HEK293T (cell line): ENCODE measurements around the gene MRPS27.

Experiments
- CTCF ChIA-PET: fragments of 350-600 bp; formaldehyde crosslinking; extraction: SDS; loops from one replicate; lab custom pipeline; 2021; ENCODE audit warnings: antibody characterized with exemption, inconsistent platforms; lab: Yijun Ruan, JAX
- POLR2A ChIA-PET: fragments of 350-600 bp; formaldehyde crosslinking; extraction: SDS; loops from one replicate; lab custom pipeline; 2020; ENCODE audit warnings: antibody characterized with exemption, inconsistent platforms; lab: Yijun Ruan, JAX
- DNase-seq: peaks from one replicate; pipeline ENCODE4 v3.0.0; 2012; ENCODE audit warnings: mixed read lengths; ENCODE audit errors: extremely low spot score
- ARNT ChIP-seq: fragments of 450-650 bp; IDR thresholded peaks from 2 replicates; pipeline ENCODE4 v1.6.1; 2017; ENCODE audit warnings: mild to moderate bottlenecking
- BHLHE40 ChIP-seq: fragments of 450-650 bp; IDR thresholded peaks from 2 replicates; pipeline ENCODE4 v1.6.1; 2016; ENCODE audit warnings: mild to moderate bottlenecking, moderate library complexity, borderline replicate concordance
- CTBP1 ChIP-seq: fragments of 450-650 bp; IDR thresholded peaks from 2 replicates; pipeline ENCODE4 v1.6.1; 2016; ENCODE audit warnings: borderline replicate concordance
- ELF4 ChIP-seq: fragments of 450-650 bp; IDR thresholded peaks from 2 replicates; pipeline ENCODE4 v1.6.1; 2017; ENCODE audit warnings: antibody characterized with exemption
- FOXA1 ChIP-seq: fragments of 450-650 bp; IDR thresholded peaks from 2 replicates; pipeline ENCODE4 v1.6.1; 2016; ENCODE audit warnings: mild to moderate bottlenecking
- FOXK2 ChIP-seq: fragments of 450-650 bp; IDR thresholded peaks from 2 replicates; pipeline ENCODE4 v1.6.1; 2016; ENCODE audit warnings: mild to moderate bottlenecking
- FOXM1 ChIP-seq: fragments of 450-650 bp; IDR thresholded peaks from 2 replicates; pipeline ENCODE4 v1.6.1; 2017; ENCODE audit warnings: mild to moderate bottlenecking, borderline replicate concordance
- HDGF ChIP-seq: fragments of 450-650 bp; IDR thresholded peaks from 2 replicates; pipeline ENCODE4 v1.6.1; 2017; ENCODE audit warnings: antibody characterized with exemption, borderline replicate concordance
- L3MBTL2 ChIP-seq: fragments of 450-650 bp; conservative IDR thresholded peaks from 2 replicates; pipeline ENCODE4 v1.6.1; 2016; ENCODE audit warnings: mild to moderate bottlenecking
- LEF1 ChIP-seq: fragments of 450-650 bp; IDR thresholded peaks from 2 replicates; pipeline ENCODE4 v1.6.1; 2017; ENCODE audit warnings: mild to moderate bottlenecking, borderline replicate concordance
- NFRKB ChIP-seq: fragments of 450-650 bp; IDR thresholded peaks from 2 replicates; pipeline ENCODE4 v1.6.1; 2016; ENCODE audit warnings: mild to moderate bottlenecking, moderate library complexity
- SP1 ChIP-seq: fragments of 450-650 bp; IDR thresholded peaks from 2 replicates; pipeline ENCODE4 v1.6.1; 2017
- SUZ12 ChIP-seq: fragments of 450-650 bp; IDR thresholded peaks from 2 replicates; pipeline ENCODE4 v1.6.1; 2016; ENCODE audit warnings: mild to moderate bottlenecking
- TARDBP ChIP-seq: fragments of 450-650 bp; IDR thresholded peaks from 2 replicates; pipeline ENCODE4 v1.6.1; 2016
- ZNF384 ChIP-seq: fragments of 450-650 bp; IDR thresholded peaks from 2 replicates; pipeline ENCODE4 v1.6.1; 2016
- TF ChIP-seq, protein P1 (sequence below): fragments of 450-650 bp; IDR thresholded peaks from 2 replicates; pipeline ENCODE4 v1.6.1; 2016

MRPS27 gene

GRCh38 chr5:72203251-72203845 is 116.7 kb downstream of the MRPS27 start:
- DNase-seq, result no peak
- ChIA-PET CTCF (no interaction called here), POLR2A (no interaction called here)
- TF ChIP-seq LEF1, result no peak
- no peak for TF ChIP-seq TARDBP
- no peak for TF ChIP-seq HDGF
- no peak for TF ChIP-seq CTBP1
- no peak for TF ChIP-seq ARNT
- TF ChIP-seq SP1, result no peak
- TF ChIP-seq FOXM1, result no peak
- no peak for TF ChIP-seq L3MBTL2
- TF ChIP-seq SUZ12, result no peak

- ChIA-PET CTCF (no interaction called here), POLR2A (no interaction called here)
- no peak for TF ChIP-seq FOXM1
- TF ChIP-seq ELF4, result no peak
- no peak for TF ChIP-seq HDGF
- TF ChIP-seq NFRKB, result no peak
- no peak for TF ChIP-seq SP1
- TF ChIP-seq ZNF384, result no peak
- no peak for TF ChIP-seq SUZ12
- no peak for TF ChIP-seq L3MBTL2
- no peak for TF ChIP-seq TARDBP
- TF ChIP-seq ARNT, result no peak
- TF ChIP-seq FOXA1, result no peak
- TF ChIP-seq FOXK2, result no peak
- no peak for TF ChIP-seq BHLHE40
- TF ChIP-seq CTBP1, result no peak
- no peak for TF ChIP-seq LEF1
- TF ChIP-seq, protein P1, sequence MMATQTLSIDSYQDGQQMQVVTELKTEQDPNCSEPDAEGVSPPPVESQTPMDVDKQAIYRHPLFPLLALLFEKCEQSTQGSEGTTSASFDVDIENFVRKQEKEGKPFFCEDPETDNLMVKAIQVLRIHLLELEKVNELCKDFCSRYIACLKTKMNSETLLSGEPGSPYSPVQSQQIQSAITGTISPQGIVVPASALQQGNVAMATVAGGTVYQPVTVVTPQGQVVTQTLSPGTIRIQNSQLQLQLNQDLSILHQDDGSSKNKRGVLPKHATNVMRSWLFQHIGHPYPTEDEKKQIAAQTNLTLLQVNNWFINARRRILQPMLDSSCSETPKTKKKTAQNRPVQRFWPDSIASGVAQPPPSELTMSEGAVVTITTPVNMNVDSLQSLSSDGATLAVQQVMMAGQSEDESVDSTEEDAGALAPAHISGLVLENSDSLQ, result no peak
- no peak for DNase-seq
These were observed 117.7 kb downstream of the MRPS27 start for GRCh38 chr5:72202331-72202825.

GRCh38 chr5:72199681-72200080 is 120.4 kb downstream of the MRPS27 start:
- CTCF ChIA-PET, result no interaction called here
- POLR2A ChIA-PET, result no interaction called here
- no peak for DNase-seq
- TF ChIP-seq SUZ12 (no peak), NFRKB (no peak), TARDBP (no peak), FOXK2 (no peak), ELF4 (no peak), ARNT (no peak), HDGF (no peak)

DNA sequence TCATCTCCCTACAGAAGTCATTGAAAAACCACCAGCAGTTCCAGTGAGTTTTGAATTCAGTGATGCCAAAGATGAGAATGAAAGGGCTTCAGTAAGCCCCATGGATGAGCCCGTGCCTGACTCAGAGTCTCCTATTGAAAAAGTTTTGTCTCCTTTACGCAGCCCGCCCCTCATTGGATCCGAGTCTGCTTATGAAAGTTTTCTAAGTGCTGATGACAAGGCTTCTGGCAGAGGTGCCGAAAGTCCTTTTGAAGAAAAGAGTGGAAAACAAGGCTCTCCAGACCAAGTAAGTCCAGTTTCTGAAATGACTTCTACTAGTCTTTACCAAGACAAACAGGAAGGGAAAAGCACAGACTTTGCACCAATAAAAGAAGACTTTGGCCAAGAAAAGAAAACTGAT is 122.6 kb downstream of the MRPS27 start:
- ChIA-PET POLR2A (no interaction called here), CTCF (no interaction called here)
- no peak for DNase-seq
- TF ChIP-seq NFRKB (no peak), TARDBP (no peak), ZNF384 (no peak), HDGF (no peak), FOXA1 (no peak), SUZ12 (no peak), SP1 (no peak), ARNT (no peak), CTBP1 (no peak), FOXM1 (no peak), LEF1 (no peak), ELF4 (no peak), L3MBTL2 (no peak), FOXK2 (no peak), BHLHE40 (no peak)
- TF ChIP-seq, protein P1, result no peak

- ChIA-PET CTCF (no interaction called here), POLR2A (no interaction called here)
- TF ChIP-seq FOXM1 (no peak), ELF4 (no peak), FOXK2 (no peak), NFRKB (no peak), FOXA1 (no peak)
- DNase-seq, result no peak
These were observed 124.5 kb downstream of the MRPS27 start for GRCh38 chr5:72195581-72195980.

GRCh38 chr5:72194846-72195245 is 125.2 kb downstream of the MRPS27 start:
- no peak for TF ChIP-seq SP1
- TF ChIP-seq NFRKB, result no peak
- no peak for TF ChIP-seq CTBP1
- TF ChIP-seq ARNT, result no peak
- TF ChIP-seq FOXA1, result no peak
- TF ChIP-seq L3MBTL2, result no peak
- DNase-seq, result no peak
- ChIA-PET POLR2A (no interaction called here), CTCF (no interaction called here)

- no peak for DNase-seq
- no peak for TF ChIP-seq SUZ12
- no peak for TF ChIP-seq FOXM1
- no peak for TF ChIP-seq HDGF
- no peak for TF ChIP-seq LEF1
- no peak for TF ChIP-seq ZNF384
- TF ChIP-seq ARNT, result no peak
- no peak for TF ChIP-seq FOXA1
- TF ChIP-seq TARDBP, result no peak
- no peak for TF ChIP-seq BHLHE40
- TF ChIP-seq L3MBTL2, result no peak
- no peak for TF ChIP-seq CTBP1
- TF ChIP-seq SP1, result no peak
- no peak for TF ChIP-seq FOXK2
- no peak for TF ChIP-seq ELF4
- ChIA-PET CTCF (no interaction called here), POLR2A (no interaction called here)
These were observed 128.6 kb downstream of the MRPS27 start for GRCh38 chr5:72191404-72191803.
